Breast epithelium (tissue), 4 donors: ENCODE results near the gene SPACA7. TPM values are rescaled to one million over a fixed set of nuclear protein-coding genes. Genes with fewer than 3 reads are reported as not detected.
A peak's percentile ranks its signal among the peaks of the same experiment; 100 is the strongest.

ENCODE experiments used
- DNase-seq, 2 donors: peaks; one replicate each; pipeline ENCODE4 v3.0.0-alpha.2; 2019; ENCODE audit warnings: low spot score in 2 of 2
- H3K27ac ChIP-seq, 2 donors: fragments of 200-600 bp; sonication (generic) in 1 of 2; one replicate each; pipeline ENCODE4 v1.5.1; 2016 to 2019; ENCODE audit warnings: mild to moderate bottlenecking in 1 of 2
- H3K27me3 ChIP-seq, 2 donors: fragments of 200-600 bp; sonication (generic) in 1 of 2; one replicate each; pipeline versions ENCODE4 v1.5.1 to v1.6.0; 2017 to 2019; ENCODE audit warnings: control low read depth in 1 of 2, mild to moderate bottlenecking in 1 of 2
- H3K36me3 ChIP-seq: fragments of 200-600 bp; one replicate; pipeline ENCODE4 v1.5.1; 2019
- H3K4me1 ChIP-seq, 2 donors: fragments of 200-600 bp; sonication (generic); one replicate each; pipeline ENCODE4 v1.5.1; 2016 to 2019; ENCODE audit warnings: control low read depth in 1 of 2
- H3K4me3 ChIP-seq, 3 donors: fragments of 200-600 bp; sonication (generic); 1 replicate in 2 of 3; 2 replicates in 1 of 3; pipeline ENCODE4 v1.5.1; 2016 to 2019; ENCODE audit warnings: mild to moderate bottlenecking in 3 of 3, moderate library complexity in 2 of 3
- H3K9me3 ChIP-seq, 2 donors: fragments of 200-600 bp; sonication (generic) in 1 of 2; one replicate each; pipeline ENCODE4 v1.5.1; 2016 to 2019; ENCODE audit warnings: control low read depth in 1 of 2
- POLR2A ChIP-seq: fragments of 450-650 bp; IDR thresholded peaks from one replicate; pipeline ENCODE4 v1.6.1; 2016; ENCODE audit warnings: antibody characterized with exemption, mild to moderate bottlenecking, moderate library complexity
- POLR2AphosphoS5 ChIP-seq, 3 donors: sonication (generic); formaldehyde crosslinking; IDR thresholded peaks; one replicate each; pipeline ENCODE4 v1.6.1; 2017; ENCODE audit warnings: antibody characterized with exemption in 3 of 3
- intact Hi-C: fragments of 100-400 bp; cut with DNase I; formaldehyde crosslinking; loops from one replicate; pipeline ENCODE4 v1.15.1; 2023; ENCODE audit warnings: low total_unique reads
- total RNA-seq, 3 donors: library from RNA; depleted of rRNA; stranded (reverse); fragments of >200 nt; gene quantifications; one replicate each; pipeline ENCODE4 v1.1.0, GENCODE V29; 2016
- TF ChIP-seq, protein P1 (sequence below), 3 donors: fragments of 450-650 bp; IDR thresholded peaks; one replicate each; pipeline ENCODE4 v1.5.1; 2016 to 2017; ENCODE audit warnings: antibody characterized with exemption in 3 of 3, mild to moderate bottlenecking in 3 of 3, moderate library complexity in 3 of 3

Gene SPACA7
- total RNA-seq, 3 donors from 2014 or later, result not detected

DNA sequence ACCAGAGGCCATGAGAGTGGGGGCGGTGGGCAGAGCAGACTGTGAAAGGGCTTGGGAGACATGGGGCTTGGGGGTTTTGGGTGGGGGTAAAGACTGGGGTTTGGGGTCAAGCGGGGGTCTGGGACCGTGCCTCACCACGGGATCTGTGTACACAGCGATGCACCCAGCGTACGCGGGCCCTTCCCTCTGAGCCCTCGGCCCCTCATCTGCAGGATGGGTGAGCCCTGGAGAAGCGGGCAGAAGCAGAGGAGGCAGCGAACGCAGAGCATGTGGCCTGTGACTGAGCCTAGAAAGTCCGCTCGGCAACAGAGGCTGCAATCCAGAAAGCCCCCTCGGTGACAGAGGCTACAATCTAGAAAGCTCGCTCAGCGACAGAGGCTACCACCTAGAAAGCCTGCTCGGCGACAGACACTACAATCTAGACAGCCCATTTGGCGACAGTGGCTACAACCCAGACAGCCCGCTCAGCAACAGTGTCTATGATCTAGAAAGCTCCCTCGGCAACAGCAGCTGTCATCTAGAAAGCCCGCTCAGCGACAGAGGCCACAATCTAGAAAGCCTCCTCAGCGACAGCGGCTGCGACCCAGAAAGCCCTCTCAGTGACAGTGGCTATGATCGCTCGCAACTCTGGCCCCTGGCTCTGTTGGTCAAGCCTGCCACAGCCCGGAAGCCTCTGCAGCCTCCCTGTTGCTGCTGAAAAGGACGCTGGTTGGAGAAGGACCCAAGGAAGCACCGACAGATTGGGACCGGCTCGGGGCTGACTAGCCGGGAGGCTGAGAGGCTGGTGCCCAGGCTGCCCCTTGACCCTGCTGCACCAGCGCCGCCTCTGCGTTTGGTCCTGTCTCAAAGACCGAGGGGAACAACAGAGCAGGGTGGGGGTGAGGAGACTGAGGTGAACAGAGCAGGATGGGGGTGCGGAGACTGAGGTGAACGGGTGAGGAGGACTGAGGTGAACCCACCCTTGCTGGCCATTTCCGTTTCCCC lies 68.6 kb downstream of the SPACA7 start:
- Histone ChIP-seq H3K27me3 (peaks cover 0 to 70% of the 10 kb centered on the region in 2 donors), H3K4me3 (no peak overlapping the region), H3K4me1 (no peaks in the 10 kb centered on the region), H3K9me3 (no peaks in the 10 kb centered on the region), H3K27ac (no peak overlapping the region), H3K36me3 (no peaks in the 10 kb centered on the region)
- intact Hi-C loops, result no loop called here
- TF ChIP-seq, protein P1, sequence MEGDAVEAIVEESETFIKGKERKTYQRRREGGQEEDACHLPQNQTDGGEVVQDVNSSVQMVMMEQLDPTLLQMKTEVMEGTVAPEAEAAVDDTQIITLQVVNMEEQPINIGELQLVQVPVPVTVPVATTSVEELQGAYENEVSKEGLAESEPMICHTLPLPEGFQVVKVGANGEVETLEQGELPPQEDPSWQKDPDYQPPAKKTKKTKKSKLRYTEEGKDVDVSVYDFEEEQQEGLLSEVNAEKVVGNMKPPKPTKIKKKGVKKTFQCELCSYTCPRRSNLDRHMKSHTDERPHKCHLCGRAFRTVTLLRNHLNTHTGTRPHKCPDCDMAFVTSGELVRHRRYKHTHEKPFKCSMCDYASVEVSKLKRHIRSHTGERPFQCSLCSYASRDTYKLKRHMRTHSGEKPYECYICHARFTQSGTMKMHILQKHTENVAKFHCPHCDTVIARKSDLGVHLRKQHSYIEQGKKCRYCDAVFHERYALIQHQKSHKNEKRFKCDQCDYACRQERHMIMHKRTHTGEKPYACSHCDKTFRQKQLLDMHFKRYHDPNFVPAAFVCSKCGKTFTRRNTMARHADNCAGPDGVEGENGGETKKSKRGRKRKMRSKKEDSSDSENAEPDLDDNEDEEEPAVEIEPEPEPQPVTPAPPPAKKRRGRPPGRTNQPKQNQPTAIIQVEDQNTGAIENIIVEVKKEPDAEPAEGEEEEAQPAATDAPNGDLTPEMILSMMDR (IDR thresholded peaks at IDR 0.05), result no peak
- no peak for TF ChIP-seq POLR2A
- no peak for TF ChIP-seq POLR2AphosphoS5 (IDR thresholded peaks at IDR 0.05)
- peak in 1 of 2 donors; percentile 9 for DNase-seq

DNA sequence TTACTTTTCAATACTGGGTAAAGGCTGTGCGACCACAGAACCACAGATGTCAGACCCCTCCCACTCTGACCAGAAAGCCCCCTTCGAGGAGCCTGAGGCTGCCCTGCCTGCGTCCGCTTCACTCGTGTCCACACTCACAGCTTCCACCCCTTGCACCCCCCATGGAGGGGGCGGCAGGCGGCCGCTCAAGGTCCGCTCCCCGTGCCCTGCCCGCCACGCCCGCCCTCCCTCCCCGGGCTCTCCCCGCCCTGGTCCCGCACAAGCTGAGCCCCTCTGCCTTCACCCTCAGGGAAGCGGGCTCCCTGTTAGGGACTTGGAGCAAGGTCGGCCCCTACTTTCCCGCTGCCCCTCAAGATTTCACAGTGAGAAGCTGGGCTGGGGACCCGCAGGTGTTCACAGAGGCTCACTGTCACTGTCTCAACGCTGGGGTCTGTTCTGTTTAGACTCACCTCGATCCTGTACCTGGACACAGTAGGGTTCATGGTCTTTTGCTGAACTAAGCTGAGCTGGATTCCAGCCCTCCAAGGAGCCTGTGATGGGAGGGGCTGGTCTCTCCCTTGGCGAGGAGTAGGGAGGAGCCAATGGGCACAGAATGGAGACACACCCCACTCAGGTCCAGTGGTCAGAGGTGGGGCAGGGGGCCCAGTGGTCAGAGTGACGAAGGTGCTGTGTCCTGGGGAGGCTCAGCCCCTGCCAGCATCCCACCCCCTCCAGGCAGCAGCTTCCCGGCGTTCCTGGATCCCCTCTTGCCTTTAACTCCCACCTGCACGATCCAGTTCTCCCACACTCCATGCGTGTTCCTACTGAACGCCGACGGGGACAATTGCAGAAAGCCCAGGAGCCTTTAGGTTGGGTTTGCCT lies 69.5 kb downstream of the SPACA7 start:
- peaks cover 0 to 75% of the 10 kb centered on the region in 2 donors for H3K27me3 ChIP-seq
- H3K4me3 ChIP-seq, result no peak overlapping the region
- no peaks in the 10 kb centered on the region for H3K9me3 ChIP-seq
- intact Hi-C loops, result no loop called here
- DNase-seq, result peak in 1 of 2 donors; percentile 11
- H3K36me3 ChIP-seq, result no peaks in the 10 kb centered on the region
- TF ChIP-seq POLR2AphosphoS5 (IDR thresholded peaks at IDR 0.05) (no peak), POLR2A (no peak)
- TF ChIP-seq, protein P1 (IDR thresholded peaks at IDR 0.05), result no peak
- no peak overlapping the region for H3K27ac ChIP-seq
- H3K4me1 ChIP-seq, result no peaks in the 10 kb centered on the region

GRCh38 chr13:112446347-112446861 lies 70.2 kb downstream of the SPACA7 start:
- no peak overlapping the region for H3K4me3 ChIP-seq
- DNase-seq, result no peak

DNA sequence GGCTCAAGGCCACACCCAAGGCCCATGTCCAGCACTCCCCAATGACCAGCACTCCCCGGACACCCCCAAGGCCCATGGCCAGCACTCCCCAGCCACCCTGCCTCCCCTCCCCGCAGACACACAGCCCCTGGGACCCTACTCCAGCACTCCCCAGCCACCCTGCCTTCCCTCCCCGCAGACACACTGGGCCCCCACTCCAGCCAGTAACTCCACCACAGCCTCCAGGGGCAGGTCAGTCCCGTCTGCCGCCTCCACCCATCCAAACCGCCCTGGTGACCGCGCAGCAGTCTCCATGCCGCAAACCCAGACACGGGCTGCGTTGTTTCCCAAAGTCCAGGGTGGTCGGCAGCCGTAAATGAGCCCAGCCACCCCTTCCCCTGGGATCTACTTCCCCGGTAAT lies 70.7 kb downstream of the SPACA7 start:
- Histone ChIP-seq H3K27me3 (peaks cover 0 to 69% of the 10 kb centered on the region in 2 donors), H3K9me3 (no peaks in the 10 kb centered on the region), H3K4me3 (no peak overlapping the region), H3K27ac (no peak overlapping the region), H3K36me3 (no peaks in the 10 kb centered on the region), H3K4me1 (no peaks in the 10 kb centered on the region)
- intact Hi-C loops, result no loop called here
- no peak for DNase-seq
- TF ChIP-seq POLR2A (no peak), POLR2AphosphoS5 (IDR thresholded peaks at IDR 0.05) (no peak)
- TF ChIP-seq, protein P1 (IDR thresholded peaks at IDR 0.05), result no peak

More at GRCh38 chr13:112446347-112446861, 70.2 kb downstream of the SPACA7 start:
- H3K36me3 ChIP-seq, result no peaks in the 10 kb centered on the region
- intact Hi-C loops, result no loop called here
- no peak overlapping the region for H3K27ac ChIP-seq
- H3K9me3 ChIP-seq, result no peaks in the 10 kb centered on the region
- no peaks in the 10 kb centered on the region for H3K4me1 ChIP-seq
- H3K27me3 ChIP-seq, result peaks cover 0 to 73% of the 10 kb centered on the region in 2 donors
- TF ChIP-seq, protein P1 (IDR thresholded peaks at IDR 0.05), result no peak
- TF ChIP-seq POLR2AphosphoS5 (IDR thresholded peaks at IDR 0.05) (no peak), POLR2A (no peak)
